HG02759 (cell line): Measurements from ENCODE around the gene SMTN.
"Not testable (repeated sequence)": the region's sequence is repeated elsewhere in the genome, so short reads cannot be mapped to it uniquely, and the experiment has no call there.

ENCODE experiments used
- ATAC-seq: cut with Tn5 transposase; IDR thresholded peaks from one replicate; pipeline ENCODE4 v1.9.1; 2021; ENCODE audit warnings: mild to moderate bottlenecking, moderate library complexity; ENCODE audit not compliant: unreplicated experiment

SMTN gene

DNA sequence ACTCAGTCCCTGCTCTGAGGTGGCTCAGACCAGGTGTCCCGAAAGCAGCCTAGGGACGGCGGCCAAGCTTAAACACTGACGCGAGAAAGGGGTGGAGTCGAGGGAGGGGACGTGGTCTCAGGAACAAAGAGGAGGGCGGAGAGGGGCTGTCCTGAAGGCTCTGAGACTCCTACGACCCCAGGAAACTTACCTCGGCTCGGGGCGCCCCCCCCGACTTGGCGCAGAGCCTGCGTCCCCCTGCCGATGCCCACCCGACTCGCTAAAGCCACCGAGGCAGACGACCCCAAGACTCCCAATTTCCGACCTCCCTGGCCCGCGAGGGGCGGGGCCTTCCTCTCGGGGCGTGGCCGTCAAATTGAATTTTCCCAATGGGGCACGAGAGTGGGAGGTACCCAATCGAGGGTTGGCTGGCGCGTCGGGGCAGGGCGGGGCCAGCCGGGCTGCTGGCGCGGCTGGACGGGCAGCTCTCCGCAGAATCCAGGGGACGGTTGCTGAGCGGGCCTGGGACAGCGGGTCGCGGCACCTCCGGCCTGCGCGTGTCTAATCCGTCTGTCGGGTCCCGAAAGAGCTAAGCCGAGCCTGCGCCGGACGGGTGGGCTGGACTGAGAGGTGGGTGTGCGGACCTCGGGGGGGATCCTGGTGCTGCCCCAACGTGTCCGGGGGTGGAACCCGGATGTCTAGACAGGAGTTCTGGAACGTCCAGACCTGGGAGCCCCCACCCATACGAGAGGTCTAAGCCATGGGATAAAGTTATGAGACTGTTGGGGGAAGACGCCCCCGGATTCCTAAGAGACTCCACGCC, at the start of gene SMTN:
Gene SMTN, plus strand, starts transcription at position 471 of the 802 bp plus-strand sequence. CDS start 1,941 bp downstream, outside the sequence.
- peak; percentile 61 for ATAC-seq

DNA sequence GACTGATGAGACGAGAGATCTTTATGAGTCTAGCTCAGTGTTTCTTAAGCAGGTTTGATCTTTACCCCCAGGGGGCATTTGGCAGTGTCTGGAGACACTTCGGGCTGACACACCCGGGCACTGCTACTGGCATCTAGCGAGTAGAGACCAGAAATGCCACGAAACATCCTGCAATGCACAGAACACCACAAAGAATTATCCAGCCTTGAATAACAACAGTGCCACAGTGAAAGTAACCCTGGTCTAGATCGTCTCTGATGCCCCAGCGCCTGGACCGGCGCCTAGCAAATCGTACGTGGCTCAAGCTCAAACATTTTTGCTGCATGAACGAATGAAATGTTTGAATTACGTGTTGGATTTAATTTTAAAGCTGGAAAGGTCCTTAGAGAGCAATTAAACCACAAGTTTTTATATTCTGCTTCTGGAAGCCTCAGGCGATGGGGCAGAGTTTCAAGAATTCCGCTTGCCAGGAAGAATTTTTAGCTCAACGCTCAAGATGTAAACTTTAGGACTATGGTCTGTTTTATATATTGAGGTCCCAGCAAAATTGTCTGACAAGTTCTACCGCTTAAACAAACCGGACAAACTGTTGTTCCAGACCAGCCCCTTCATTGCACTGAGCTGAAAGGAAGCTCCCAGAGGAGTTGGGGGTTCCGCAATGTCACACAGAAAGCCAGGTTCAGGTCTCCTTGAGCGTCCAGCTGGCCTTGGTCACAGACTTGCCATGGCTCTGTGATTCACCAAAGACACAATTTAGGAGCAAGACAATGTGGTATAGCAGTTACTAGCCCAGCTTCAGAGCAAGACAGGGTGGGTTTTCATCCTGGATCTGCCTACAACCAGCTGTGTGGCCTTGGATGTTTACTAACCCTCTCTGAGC, 44.2 kb upstream of the SMTN start:
- ATAC-seq: no peak

DNA sequence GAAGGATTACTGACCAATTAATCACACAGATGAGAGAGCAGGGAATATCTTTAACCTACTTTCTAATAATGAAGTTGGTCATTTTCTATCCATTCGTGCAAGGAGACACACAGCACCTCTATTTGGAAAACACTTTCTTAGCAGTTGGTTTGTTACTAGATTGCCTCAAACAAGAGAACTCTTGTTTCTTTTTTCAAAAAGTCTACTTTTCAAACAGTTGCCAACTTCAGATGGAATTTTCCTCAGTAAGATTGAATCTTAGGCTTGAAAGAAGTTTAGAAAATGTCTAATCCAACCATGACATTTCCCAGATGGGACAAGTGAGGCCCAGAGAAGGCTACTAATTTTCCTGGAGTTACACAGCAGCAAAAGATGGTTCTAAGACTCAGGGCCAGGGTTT, 42.4 kb upstream of the SMTN start:
- ATAC-seq: no peak

DNA sequence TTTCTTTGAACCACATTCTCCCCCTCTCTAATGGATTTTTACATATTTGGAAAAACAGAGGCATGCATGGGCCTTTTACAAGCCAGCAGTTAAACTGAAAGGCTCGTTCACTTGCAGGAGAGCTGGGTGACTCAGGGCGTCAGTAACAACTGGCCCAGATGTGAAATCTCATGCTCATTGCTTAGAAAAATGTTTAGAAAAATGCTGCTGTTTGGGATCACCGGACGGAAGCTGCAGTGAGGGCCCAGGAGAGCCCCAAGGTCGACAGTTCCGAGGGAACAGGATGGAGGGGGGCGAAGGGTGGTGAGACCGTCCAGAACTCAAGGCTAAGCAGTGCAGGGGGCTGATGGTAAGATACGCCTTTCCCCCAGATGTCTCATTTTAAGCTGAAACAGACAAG, 41.7 kb upstream of the SMTN start:
- no peak for ATAC-seq

DNA sequence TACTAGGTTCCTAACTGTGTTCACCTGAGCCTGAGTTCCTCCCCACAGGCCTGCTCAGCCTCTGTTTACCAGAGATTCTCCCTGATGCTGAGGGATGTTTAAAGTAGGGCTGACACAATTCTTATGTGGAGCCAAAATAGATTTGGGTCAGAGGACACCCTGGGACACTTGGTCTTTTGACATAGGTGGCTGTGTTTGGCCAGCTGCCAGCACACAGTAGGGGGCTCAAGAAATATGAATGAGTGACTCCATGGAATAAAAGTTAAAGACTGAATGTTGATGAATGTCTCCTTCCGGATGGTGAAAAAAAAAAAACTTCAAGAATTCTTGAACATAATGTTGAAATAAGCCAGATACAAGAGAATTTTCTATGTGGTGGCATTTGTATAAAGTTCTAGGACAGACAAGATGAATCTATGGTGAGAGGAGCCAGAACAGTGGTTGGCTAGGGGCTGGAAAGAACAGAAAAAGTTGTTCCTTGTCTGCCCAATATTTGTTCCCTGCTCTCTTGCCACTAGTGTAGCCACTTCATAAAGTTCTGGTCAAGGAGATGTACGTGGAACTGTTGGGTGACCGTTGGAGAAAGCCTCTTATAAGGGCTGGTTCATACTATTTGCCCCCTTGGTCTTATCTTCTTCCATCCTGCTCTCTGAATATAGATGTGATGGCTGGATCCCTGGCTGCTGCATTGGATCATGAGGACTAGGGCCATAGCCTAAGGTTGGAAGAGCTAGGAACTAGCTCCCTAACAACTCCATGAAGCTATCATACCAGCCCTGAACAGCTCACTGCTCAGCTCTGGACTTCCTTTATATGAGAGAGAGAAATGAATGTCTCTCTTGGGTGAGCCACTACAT, 40.3 kb upstream of the SMTN start:
- ATAC-seq: no peak

DNA sequence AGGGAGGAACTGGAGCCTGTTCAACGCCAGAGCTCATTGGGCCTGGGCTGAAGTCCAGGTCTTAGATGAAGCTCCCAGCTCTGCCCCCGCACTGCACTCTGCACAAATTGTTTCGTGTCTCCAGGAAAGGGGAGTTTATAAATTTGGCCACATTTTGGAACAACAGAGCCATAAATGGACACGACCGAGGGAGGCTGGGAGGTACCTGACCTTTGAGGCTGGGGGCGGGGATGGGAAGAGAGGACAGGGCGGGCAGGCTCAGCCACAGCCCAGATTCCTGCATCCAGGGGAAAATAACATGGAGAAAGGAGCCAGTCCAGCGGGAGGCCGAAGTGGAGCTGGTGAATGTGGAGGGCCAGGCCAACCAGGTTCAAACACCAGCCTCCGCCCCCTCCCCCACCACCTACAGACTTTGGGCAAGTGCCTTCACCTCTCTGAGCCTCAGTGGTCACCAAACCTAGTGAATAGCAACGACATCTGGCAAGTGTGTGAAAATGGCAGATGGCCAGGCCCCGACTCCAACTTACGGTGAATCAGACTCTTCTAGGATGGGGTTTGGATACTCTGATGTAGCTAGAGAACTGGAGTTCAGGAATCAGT, 36.8 kb upstream of the SMTN start:
- ATAC-seq: no peak

DNA sequence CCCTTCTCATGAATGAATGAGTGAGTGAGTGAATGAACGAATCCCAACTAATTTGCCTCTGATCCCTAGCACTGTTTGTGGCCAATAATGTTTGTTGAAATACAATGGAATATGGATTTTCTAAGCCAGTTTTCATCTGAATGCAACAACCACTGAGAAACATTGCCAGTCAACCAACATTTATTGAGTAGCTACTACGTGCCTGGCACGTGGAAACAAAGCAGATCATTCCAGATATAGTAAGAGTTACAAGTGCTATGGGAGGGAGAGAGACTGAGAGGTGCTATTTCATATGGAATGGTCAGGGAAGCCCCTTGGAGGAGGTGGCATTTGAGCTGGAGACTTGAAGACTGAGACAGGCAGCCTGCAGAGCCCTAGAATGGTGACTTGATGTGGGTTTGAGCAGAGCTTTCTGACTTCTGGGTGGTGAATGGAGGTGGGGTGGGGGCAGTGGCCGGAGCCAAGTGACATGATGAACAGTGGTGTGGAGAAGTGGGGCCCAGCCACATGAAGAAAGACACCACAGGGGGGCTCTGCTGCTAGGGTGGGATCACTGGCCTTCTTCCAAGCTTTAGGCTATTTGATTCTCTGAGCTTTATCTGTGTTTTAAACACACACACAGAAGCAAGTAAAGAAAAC, 35.1 kb upstream of the SMTN start:
- no peak for ATAC-seq

DNA sequence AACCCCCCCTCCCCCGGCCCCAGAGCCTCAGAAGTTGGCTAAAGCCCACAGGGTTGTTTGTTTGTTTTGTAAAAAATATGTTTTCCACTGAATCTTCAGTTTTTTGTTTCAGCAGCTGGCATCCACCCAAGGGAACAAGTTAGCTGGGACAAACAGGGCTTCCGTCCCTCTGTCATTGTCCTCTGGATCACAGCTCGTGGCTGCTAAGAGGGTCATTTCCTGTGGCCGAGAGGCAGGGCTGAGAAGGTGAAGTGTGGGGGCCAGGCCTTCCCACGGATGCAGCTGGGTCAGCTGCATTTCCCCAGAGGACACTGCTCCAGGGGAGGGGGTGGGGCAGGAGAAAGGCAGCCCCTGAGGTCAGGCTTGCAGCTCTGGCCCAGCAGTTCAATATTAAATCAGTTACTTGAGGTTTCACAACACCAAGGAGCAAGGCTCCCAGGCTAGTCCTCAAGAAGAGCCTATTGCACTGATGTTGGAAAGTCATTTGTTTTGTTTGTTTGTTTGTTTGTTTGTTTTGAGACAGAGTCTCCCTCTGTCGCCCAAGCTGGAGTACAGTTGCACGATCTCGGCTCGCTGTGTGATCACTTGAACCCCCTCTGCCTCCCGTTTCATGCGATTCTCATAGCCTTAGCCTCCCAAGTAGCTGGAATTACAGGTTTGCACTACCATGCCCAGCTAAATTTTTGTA, 34.4 kb upstream of the SMTN start:
- no peak for ATAC-seq

DNA sequence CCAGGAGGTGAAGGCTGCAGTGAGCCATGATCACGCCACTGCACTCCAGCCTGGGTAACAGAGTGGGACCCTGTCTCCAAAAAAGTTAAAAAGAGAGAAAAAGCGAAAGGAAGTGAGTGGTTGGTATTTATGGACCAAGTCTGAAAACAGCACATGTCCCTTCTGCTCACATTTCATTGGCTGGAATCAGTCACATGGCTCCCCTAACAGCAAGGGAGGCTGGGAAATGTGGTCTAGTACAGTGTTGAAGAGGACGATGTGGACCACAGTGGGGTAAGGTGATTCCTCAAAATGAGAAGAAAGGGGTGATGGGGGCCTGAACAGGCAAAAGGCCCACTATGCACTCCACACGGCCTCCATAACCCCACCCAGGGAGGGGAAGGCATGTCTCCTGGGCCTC, 32.5 kb upstream of the SMTN start:
- no peak for ATAC-seq

DNA sequence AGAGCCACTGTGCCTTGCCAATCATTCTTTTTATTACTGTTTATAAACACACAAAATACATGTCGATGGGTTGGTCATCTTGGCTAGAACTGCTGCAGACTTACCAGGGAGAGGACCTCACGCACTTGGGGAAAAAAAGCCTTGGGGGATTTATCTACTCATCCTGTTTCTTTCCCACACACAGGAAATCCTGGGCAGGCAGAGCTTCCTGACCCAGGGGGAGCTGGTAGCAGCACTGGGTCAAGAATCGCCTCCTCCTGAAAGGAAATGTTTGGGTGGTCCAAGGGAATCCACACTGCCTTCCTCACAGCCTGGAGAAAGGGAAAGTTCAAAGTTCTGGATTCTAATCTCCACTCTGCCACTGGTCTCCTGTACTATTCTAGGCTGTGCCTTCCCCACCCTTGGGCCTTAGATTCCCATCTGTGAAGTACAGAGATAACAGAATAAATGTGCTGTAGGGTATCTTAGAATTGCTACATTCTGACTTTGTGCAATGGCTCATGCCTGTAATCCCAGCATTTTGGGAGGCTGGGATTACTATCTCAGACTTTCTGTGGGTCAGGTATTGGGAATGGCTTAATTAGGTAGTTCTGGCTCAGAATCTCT, 31.2 kb upstream of the SMTN start:
- ATAC-seq: no peak

DNA sequence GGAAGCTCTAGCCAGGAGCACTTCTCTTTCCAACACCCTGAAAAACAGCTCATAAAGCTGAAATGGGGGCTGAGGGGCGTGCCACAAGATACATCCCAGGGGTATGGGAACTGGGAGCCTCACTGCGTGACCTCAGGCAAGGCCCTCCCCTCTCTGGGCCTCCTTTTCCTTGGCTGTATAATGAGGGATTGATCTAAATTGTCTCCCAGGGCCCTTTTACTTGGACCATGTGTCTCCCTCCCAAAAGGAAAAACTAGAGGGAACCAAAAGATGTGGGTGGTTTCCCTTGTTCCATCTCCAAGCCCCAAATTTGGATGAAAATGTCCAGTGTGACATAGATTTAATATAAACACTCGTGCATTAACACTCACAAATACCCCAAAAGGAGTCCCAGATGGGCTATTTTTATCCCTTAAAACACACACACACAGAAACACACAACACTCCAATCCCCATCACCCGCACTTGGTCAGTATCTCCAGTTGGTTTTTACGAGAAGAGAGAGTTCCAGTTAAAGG, 25.9 kb upstream of the SMTN start:
- no peak for ATAC-seq

DNA sequence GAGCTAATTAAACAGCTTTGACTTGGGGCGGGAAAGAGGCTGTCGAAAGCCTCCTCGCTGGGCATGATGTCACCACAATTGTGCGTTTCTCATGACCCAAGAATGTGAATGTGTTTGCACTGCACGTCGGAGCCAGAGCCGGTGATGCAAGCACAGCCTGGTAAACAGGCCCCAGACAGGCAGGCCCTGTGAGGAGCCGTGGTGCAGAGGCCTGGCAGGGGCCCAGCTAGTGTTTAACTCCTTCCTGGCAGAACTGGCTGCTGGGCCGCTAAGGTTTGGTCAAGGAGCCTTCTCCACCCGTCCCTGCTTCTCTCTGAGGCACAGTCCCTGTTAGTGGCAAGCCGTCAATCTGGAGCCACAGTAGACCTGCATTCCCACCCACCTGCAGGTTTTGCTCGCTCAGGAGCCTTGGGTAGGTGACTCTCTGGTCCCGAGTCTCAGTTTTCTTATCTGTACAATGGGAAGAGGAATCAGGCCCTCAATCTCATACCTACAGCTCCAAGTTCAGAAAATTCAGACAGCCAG, 25.4 kb upstream of the SMTN start:
- ATAC-seq: no peak

DNA sequence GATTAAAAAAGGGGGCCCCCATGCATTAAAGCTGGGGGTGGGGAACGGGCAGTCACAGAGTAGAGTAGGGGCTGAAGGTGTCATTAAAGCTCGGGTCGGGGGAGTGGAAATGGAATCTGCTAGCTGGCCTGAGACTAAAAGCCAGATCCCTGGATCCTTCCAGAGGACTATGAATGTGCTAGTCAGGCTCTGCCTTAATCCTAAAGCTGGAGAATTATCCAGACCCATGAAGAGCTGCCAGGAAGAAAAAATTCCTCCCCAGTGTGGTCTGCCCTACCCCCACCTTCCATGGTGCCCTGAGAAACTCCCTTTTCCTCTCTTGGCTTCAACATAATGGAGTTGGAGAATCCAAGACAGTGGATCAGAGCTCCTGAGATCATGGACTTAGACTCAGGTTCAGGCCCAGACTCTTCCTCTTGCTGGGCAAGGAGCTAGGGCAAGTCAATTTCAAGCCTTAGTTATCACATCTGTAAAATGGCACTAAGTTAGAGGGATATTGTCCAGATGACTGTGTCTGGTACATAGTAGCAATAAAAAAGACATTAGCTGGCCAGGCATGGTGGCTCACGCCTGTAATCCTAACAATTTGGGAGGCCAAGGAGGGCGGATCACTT, 24.0 kb upstream of the SMTN start:
- ATAC-seq: no peak

DNA sequence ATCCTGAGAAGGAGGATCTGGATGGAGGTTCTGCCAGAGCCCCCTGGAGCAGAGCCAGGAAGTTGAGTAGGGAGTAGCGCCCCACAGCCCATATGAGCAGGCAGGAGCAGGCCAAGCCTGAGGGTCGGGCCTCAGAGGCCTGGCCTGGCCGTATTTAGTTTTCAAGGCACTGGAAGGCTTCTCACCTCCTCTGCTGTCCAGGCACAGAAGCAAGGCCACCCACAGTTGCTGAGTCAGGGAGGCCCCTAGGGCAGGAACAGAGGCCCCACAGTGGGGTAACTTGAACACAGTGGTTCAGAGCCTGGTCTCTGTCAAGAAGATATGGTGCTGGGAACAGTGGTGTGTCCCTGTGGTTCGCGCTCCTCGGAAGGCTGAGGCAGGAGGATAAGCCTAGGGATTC, 21.5 kb upstream of the SMTN start:
- not testable (repeated sequence) for ATAC-seq

DNA sequence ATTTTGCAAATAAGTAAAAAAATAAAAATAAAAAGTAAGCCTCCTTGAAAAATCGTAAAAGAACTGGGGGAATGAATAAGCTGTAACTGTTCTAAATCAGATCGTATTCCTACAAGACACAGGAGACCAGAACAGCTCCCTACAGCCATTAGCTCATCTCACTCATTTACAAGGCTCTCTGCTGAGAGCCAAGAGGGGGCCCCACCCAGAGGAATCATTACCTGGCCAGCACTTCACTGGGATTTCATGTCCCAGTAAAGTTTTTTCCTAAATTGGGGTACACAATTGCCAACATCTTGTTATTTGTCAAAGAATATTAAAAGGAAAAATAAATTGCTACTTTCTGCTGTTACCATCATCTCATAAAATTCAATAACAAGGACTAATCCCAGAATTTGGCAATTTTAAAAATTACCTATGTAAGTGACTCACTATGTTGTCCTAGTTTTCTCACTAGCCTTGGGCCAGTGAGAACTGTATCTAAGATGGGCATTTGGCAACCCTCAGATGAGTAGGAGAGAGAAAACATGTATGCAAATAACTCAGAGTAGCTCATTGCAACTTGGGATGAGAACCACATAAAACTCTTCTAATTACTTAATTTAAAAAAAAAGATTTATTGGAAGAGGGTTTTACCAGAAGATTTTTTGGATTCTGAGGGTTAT, 18.4 kb upstream of the SMTN start:
- ATAC-seq: no peak

DNA sequence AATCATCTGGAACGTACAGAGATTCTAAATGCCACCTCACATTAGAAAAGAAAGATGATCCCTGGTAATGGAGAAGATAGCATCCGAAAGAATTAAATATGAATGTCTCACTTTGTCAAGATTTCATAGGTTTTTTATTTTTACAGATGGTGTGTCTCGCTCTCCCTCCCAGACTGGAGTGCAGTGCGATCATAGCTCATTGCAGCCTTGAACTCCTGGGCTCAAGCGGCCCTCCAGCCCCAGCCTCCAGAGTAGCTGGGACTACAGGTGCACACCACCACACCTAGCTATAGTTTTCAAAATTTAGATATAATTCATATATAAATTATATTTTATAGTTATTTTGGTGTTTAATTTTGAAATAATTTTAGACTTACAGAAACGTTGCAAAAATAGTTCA, 16.7 kb upstream of the SMTN start:
- ATAC-seq: no peak

DNA sequence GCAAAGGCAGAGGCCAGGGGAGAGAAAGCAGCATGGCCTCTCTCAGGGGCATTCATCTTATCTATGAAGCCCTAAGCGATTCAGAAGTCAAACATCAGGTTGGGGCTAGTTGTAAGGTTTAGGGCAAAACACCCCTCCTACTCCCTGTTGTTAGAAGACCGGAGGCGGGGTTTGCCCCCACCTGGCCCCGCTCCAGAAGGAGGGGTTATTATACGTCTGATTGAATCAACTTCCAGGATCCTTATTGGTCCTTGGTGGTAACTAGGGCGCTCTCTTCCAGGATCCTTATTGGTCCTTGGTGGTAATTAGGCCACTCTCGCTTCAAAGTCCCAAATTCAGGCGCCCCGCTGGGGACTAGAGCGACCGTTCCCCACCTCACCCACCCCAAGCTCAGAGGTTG, 12.1 kb upstream of the SMTN start:
- ATAC-seq: no peak
